Activated CD4-positive, alpha-beta memory T cell treated with anti-CD3 and anti-CD28 coated beads for 36 hours (primary cell): ENCODE measurements around the gene CLSTN2. TPM values are rescaled to one million over a fixed set of nuclear protein-coding genes. Genes with fewer than 3 reads are reported as not detected.

ENCODE experiments used
- CTCF ChIA-PET: fragments of 350-600 bp; sonication (Branson Sonifier 250); formaldehyde crosslinking; loops from one replicate; lab custom pipeline; 2021; ENCODE audit warnings: antibody characterized with exemption, inconsistent platforms; lab: Charles Lee
- POLR2A ChIA-PET: fragments of 350-600 bp; sonication (Branson Sonifier 250); formaldehyde crosslinking; loops from one replicate; lab custom pipeline; 2021; ENCODE audit warnings: antibody characterized with exemption; lab: Charles Lee
- DNase-seq: peaks from one replicate; pipeline ENCODE4 v3.0.0-alpha.2; 2020
- H3K27ac Mint-ChIP-seq: one replicate; pipeline ENCODE4 v1.8.0; 2021; ENCODE audit warnings: mixed read lengths
- H3K27me3 Mint-ChIP-seq: one replicate; pipeline ENCODE4 v1.8.0; 2021; ENCODE audit warnings: mixed read lengths
- H3K36me3 Mint-ChIP-seq: one replicate; pipeline ENCODE4 v1.8.0; 2021; ENCODE audit warnings: mixed read lengths
- H3K4me1 Mint-ChIP-seq: one replicate; pipeline ENCODE4 v1.8.0; 2021; ENCODE audit warnings: low read depth, mixed read lengths
- H3K4me3 Mint-ChIP-seq: one replicate; pipeline ENCODE4 v1.8.0; 2021; ENCODE audit warnings: mild to moderate bottlenecking, mixed read lengths
- H3K9me3 Mint-ChIP-seq: one replicate; pipeline ENCODE4 v1.8.0; 2021; ENCODE audit warnings: mixed read lengths
- intact Hi-C: fragments of 100-400 bp; cut with micrococcal nuclease; formaldehyde crosslinking; loops from one replicate; pipeline ENCODE4 v1.15.1; 2023
- total RNA-seq, 2 experiments: library from RNA; stranded (reverse); gene quantifications; one replicate each; pipeline ENCODE4 v1.2.3, GENCODE V29; 2021

The CLSTN2 gene
- not detected for total RNA-seq

DNA sequence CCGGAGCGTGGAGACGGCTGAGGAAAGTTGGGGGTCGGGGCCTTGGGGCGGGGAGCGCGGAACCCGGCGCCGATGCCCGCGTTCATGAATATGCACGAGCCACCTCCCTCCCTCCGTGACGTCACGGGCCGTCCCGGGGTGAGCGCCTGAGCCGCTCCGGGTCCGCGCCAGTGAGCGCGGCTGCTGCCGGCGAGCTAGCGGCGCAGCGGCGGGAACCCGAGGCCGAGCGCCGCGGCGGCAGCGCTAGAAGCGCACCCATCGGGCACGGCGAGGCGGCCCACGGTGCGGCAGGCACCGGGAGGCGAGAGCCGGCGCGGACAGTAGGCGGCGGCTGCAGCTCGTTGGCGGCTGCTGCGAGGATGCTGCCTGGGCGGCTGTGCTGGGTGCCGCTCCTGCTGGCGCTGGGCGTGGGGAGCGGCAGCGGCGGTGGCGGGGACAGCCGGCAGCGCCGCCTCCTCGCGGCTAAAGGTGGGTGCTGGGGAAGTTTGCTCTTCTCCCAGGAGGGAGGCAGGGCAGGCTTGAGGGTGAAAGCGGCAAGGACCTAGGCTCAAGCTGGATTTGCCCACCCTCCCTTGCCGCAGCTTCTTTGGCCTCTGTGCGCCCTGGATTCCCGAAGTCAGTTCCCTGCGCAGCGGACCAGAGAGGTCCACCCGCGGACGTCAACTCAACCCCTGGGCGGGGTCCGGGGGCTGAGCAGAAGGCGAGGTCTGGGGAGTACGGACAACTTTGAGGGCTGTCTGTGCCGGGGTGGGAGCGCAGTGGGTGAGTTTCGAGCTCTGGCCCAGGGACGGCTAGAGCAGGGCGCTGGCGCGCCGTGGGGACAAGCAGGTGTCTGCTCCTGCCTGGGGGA is at the start of gene CLSTN2:
TSS of gene CLSTN2 (plus strand) at position 170 of the 850 bp plus-strand sequence.
- ChIA-PET CTCF (interaction anchor here (0.6 kb wide), 1 partner anchor 491 kb away, joined by 3 read pairs; no protein-coding TSS in a partner anchor), POLR2A (interaction anchor here (0.7 kb wide), 1 partner anchor 1250 kb away, joined by 3 read pairs; no protein-coding TSS in a partner anchor)
- Mint-ChIP-seq H3K9me3 (no peaks in the 10 kb centered on the region), H3K36me3 (no peaks in the 10 kb centered on the region), H3K27me3 (peaks cover 37% of the 10 kb centered on the region), H3K27ac (no peak within 1 kb of the TSS), H3K4me3 (no peak within 1 kb of the TSS), H3K4me1 (peaks cover 6% of the 10 kb centered on the region)
- intact Hi-C loops, result loop anchor here (5.0 kb wide), 1 partner anchor 927 kb away; no protein-coding TSS in a partner anchor
- peak; percentile 41 for DNase-seq

DNA sequence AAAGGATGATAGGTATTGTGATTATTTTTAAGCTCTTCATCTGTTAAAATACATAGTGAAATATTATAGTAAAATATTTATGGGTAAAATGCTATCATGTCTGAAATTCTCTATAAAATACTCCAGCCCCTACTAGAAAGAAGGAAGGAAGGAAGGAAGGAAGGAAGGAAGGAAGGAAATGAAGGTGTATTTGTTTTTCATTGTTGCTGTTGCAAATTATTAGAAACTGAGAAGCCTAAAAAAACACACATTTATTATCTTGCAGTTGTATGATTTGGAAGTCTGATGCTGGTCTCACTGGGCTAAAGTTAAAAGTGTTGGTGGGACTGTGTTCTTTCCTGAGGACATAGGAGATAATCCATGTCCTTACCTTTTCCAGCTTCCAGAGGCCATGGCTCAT is 47.6 kb upstream of the CLSTN2 start:
- no peak overlapping the region for H3K27ac Mint-ChIP-seq
- no peaks in the 10 kb centered on the region for H3K4me1 Mint-ChIP-seq
- intact Hi-C loops, result no loop called here
- DNase-seq, result no peak
- no peaks in the 10 kb centered on the region for H3K9me3 Mint-ChIP-seq
- ChIA-PET POLR2A (no interaction called here), CTCF (no interaction called here)
- no peaks in the 10 kb centered on the region for H3K36me3 Mint-ChIP-seq
- peaks cover 3% of the 10 kb centered on the region for H3K27me3 Mint-ChIP-seq
- H3K4me3 Mint-ChIP-seq, result no peak overlapping the region

GRCh38 chr3:139888561-139889140 is 46.3 kb upstream of the CLSTN2 start:
- Mint-ChIP-seq H3K36me3 (no peaks in the 10 kb centered on the region), H3K27me3 (peaks cover 3% of the 10 kb centered on the region), H3K9me3 (no peaks in the 10 kb centered on the region), H3K4me1 (no peaks in the 10 kb centered on the region), H3K4me3 (no peak overlapping the region), H3K27ac (no peak overlapping the region)
- intact Hi-C loops, result no loop called here
- ChIA-PET CTCF (no interaction called here), POLR2A (no interaction called here)
- DNase-seq, result no peak

DNA sequence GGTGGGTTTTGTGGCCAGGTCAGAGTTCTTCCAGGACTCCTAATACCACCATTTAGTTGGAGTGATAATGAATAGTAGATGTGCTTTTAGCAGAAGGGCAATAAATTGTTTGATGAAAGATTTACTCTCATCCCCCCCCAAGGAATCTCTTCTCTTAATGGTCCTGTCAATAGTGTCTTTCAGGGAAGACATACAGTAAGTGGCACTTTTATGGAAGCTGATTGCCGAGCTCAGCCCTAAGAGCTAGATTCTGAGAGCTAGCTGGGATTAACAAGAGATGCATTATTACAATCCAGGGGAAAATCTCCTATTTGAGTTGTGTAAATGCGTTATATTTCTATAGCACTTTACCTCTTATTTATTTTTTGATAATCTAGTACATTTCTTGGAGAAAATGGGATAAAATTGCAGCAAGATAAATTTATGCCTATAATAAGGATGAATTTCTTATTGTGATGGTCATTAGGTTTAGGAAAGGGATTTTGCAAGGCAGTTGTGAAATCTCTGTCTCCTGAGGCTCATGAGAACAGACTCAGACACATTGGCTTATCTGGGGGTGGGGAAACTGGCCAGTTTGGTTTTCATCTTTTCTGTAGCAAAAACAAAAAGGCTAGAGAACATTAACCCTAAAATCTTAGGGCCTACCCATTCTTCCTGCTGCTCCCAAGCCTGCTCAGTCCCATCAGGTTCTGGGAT is 41.6 kb upstream of the CLSTN2 start:
- POLR2A ChIA-PET, result no interaction called here
- H3K27me3 Mint-ChIP-seq, result no peaks in the 10 kb centered on the region
- CTCF ChIA-PET, result no interaction called here
- H3K36me3 Mint-ChIP-seq, result no peaks in the 10 kb centered on the region
- H3K27ac Mint-ChIP-seq, result no peak overlapping the region
- no peak overlapping the region for H3K4me3 Mint-ChIP-seq
- H3K4me1 Mint-ChIP-seq, result no peaks in the 10 kb centered on the region
- no peaks in the 10 kb centered on the region for H3K9me3 Mint-ChIP-seq
- no peak for DNase-seq
- intact Hi-C loops, result no loop called here

GRCh38 chr3:139893963-139894642 is 40.9 kb upstream of the CLSTN2 start:
- Mint-ChIP-seq H3K36me3 (no peaks in the 10 kb centered on the region), H3K4me3 (no peak overlapping the region), H3K27me3 (no peaks in the 10 kb centered on the region), H3K4me1 (no peaks in the 10 kb centered on the region), H3K9me3 (no peaks in the 10 kb centered on the region), H3K27ac (no peak overlapping the region)
- ChIA-PET POLR2A (no interaction called here), CTCF (no interaction called here)
- no peak for DNase-seq
- intact Hi-C loops, result no loop called here

GRCh38 chr3:139894643-139894989 is 40.4 kb upstream of the CLSTN2 start:
- no peak overlapping the region for H3K4me3 Mint-ChIP-seq
- CTCF ChIA-PET, result no interaction called here
- no peaks in the 10 kb centered on the region for H3K9me3 Mint-ChIP-seq
- POLR2A ChIA-PET, result no interaction called here
- H3K27ac Mint-ChIP-seq, result no peak overlapping the region
- intact Hi-C loops, result no loop called here
- no peaks in the 10 kb centered on the region for H3K27me3 Mint-ChIP-seq
- no peak for DNase-seq
- H3K36me3 Mint-ChIP-seq, result no peaks in the 10 kb centered on the region
- no peaks in the 10 kb centered on the region for H3K4me1 Mint-ChIP-seq

GRCh38 chr3:139897759-139898158 is 37.2 kb upstream of the CLSTN2 start:
- no peaks in the 10 kb centered on the region for H3K27me3 Mint-ChIP-seq
- DNase-seq, result no peak
- intact Hi-C loops, result no loop called here
- no peaks in the 10 kb centered on the region for H3K36me3 Mint-ChIP-seq
- no peak overlapping the region for H3K4me3 Mint-ChIP-seq
- H3K27ac Mint-ChIP-seq, result no peak overlapping the region
- H3K9me3 Mint-ChIP-seq, result no peaks in the 10 kb centered on the region
- ChIA-PET CTCF (no interaction called here), POLR2A (no interaction called here)
- no peaks in the 10 kb centered on the region for H3K4me1 Mint-ChIP-seq

GRCh38 chr3:139906418-139906817 is 28.6 kb upstream of the CLSTN2 start:
- Mint-ChIP-seq H3K4me3 (no peak overlapping the region), H3K9me3 (no peaks in the 10 kb centered on the region), H3K36me3 (no peaks in the 10 kb centered on the region), H3K4me1 (no peaks in the 10 kb centered on the region), H3K27ac (no peak overlapping the region), H3K27me3 (no peaks in the 10 kb centered on the region)
- POLR2A ChIA-PET, result no interaction called here
- DNase-seq, result no peak
- intact Hi-C loops, result no loop called here
- CTCF ChIA-PET, result no interaction called here

DNA sequence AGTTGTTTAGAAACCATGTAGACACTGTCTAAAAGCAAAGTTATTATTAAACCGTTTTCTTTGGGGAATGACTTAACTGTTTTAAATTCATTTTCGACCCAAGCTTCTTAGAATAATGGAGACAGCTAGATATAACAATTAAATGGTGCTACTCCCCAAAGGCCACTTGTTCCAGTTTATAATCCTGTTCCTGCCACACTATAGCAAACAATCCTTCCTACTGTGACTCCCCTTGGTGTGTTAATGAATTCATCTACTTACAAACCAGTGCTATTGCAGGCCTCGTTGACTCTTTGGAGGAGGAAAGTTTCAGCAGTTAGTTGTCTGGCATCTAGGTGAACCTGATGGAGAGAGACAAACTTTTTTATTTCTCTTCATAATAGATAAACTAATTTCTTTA is 25.2 kb upstream of the CLSTN2 start:
- Mint-ChIP-seq H3K9me3 (no peaks in the 10 kb centered on the region), H3K27ac (no peak overlapping the region), H3K4me1 (no peaks in the 10 kb centered on the region), H3K27me3 (no peaks in the 10 kb centered on the region), H3K4me3 (no peak overlapping the region), H3K36me3 (no peaks in the 10 kb centered on the region)
- POLR2A ChIA-PET, result no interaction called here
- no peak for DNase-seq
- intact Hi-C loops, result no loop called here
- CTCF ChIA-PET, result no interaction called here

DNA sequence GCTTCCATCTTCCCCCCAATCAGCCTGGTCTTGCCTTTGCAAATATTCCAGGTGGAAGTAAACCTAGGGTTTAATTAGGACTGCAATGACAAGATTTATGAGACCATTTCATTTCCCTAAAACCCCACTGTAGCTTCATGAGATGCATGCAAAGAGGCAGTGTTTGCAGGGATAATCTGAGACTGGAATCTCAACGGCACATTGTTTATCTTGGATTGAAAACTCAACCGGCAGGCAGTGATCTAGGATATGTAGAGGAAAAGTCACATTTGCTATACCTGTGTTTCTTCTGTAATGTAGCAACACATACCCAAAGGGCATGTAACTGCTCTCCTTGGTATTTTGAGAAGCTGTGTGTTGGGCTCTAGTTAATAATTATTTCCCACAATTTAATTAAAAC is 18.7 kb upstream of the CLSTN2 start:
- Mint-ChIP-seq H3K9me3 (no peaks in the 10 kb centered on the region), H3K36me3 (no peaks in the 10 kb centered on the region), H3K4me3 (no peak overlapping the region), H3K27ac (no peak overlapping the region), H3K4me1 (no peaks in the 10 kb centered on the region), H3K27me3 (no peaks in the 10 kb centered on the region)
- no peak for DNase-seq
- intact Hi-C loops, result loop anchor here (5.0 kb wide), 1 partner anchor 434 kb away; no protein-coding TSS in a partner anchor
- CTCF ChIA-PET, result no interaction called here
- POLR2A ChIA-PET, result no interaction called here

GRCh38 chr3:139917226-139917785 is 17.7 kb upstream of the CLSTN2 start:
- no peaks in the 10 kb centered on the region for H3K4me1 Mint-ChIP-seq
- intact Hi-C loops, result loop anchor here (5.0 kb wide), 1 partner anchor 435 kb away; no protein-coding TSS in a partner anchor
- no peak overlapping the region for H3K27ac Mint-ChIP-seq
- POLR2A ChIA-PET, result no interaction called here
- no peak for DNase-seq
- CTCF ChIA-PET, result no interaction called here
- no peak overlapping the region for H3K4me3 Mint-ChIP-seq
- no peaks in the 10 kb centered on the region for H3K27me3 Mint-ChIP-seq
- H3K36me3 Mint-ChIP-seq, result no peaks in the 10 kb centered on the region
- no peaks in the 10 kb centered on the region for H3K9me3 Mint-ChIP-seq
